GM23248 (cell line): Measurements from ENCODE around the gene CFTR.

Experiments
- EZH2 ChIP-seq: fragments of 200-600 bp; sonication (generic); IDR thresholded peaks from 2 replicates; pipeline ENCODE4 v1.6.1; 2018; ENCODE audit warnings: antibody characterized with exemption, mild to moderate bottlenecking; ENCODE audit not compliant: insufficient read depth, poor library complexity, severe bottlenecking
- EZH2phosphoT487 ChIP-seq: fragments of 200-600 bp; sonication (generic); IDR thresholded peaks from 2 replicates; pipeline ENCODE4 v1.6.1; 2018; ENCODE audit warnings: antibody characterized with exemption, moderate library complexity, mild to moderate bottlenecking, low read depth; ENCODE audit not compliant: insufficient read depth

GRCh38 chr7:117704063-117704462 lies 224.2 kb downstream of the CFTR start:
- TF ChIP-seq EZH2 (no peak), EZH2phosphoT487 (no peak)
